H1 (cell line): ENCODE results near the gene MOCS1. TPM values are rescaled to one million over a fixed set of nuclear protein-coding genes. Genes with fewer than 3 reads are reported as not detected.
A peak's percentile ranks its signal among the peaks of the same experiment; 100 is the strongest.

Source experiments
- CTCF ChIA-PET: fragments of 300-600 bp; sonication (Branson Sonifier 250); formaldehyde crosslinking; loops from one replicate; lab custom pipeline; 2021; ENCODE audit not compliant: partially characterized antibody; lab: Charles Lee
- POLR2A ChIA-PET: fragments of 300-600 bp; sonication (Branson Sonifier 250); formaldehyde crosslinking; loops from one replicate; lab custom pipeline; 2021; ENCODE audit warnings: inconsistent platforms; ENCODE audit not compliant: partially characterized antibody; lab: Charles Lee
- DNase-seq, 2 experiments: peaks; one replicate each; pipeline versions ENCODE4 v3.0.0 to v3.0.0-alpha.2; 2010 to 2022; ENCODE audit warnings: low spot score in 2 of 2, low read depth in 1 of 2, mixed read lengths in 1 of 2
- FAIRE-seq: peaks from 2 replicates; lab custom pipeline; 2011; peaks lifted over from hg19 to GRCh38; lab: Jason Lieb, UNC
- H2AFZ ChIP-seq: 2 replicates; pipeline ENCODE4 v1.8.1; 2012; ENCODE audit warnings: low read length, inconsistent platforms
- H2AK5ac ChIP-seq: 2 replicates; pipeline ENCODE4 v1.6.1; 2013; ENCODE audit warnings: low read depth, low read length
- H2BK120ac ChIP-seq: replicated peaks from 2 replicates; pipeline ENCODE3; 2013; ENCODE audit warnings: low read depth, low read length, inconsistent platforms
- H2BK12ac ChIP-seq: 2 replicates; pipeline ENCODE4 v1.6.1; 2013; ENCODE audit warnings: low read depth, low read length
- H2BK15ac ChIP-seq: 2 replicates; pipeline ENCODE4 v1.6.1; 2013; ENCODE audit warnings: low read length
- H2BK20ac ChIP-seq: 2 replicates; pipeline ENCODE4 v1.6.1; 2013; ENCODE audit warnings: low read length
- H2BK5ac ChIP-seq: 2 replicates; pipeline ENCODE4 v1.6.1; 2013; ENCODE audit warnings: low read depth, low read length
- H3K14ac ChIP-seq: 2 replicates; pipeline ENCODE4 v1.6.1; 2013; ENCODE audit warnings: inconsistent platforms; ENCODE audit not compliant: insufficient read length
- H3K18ac ChIP-seq: 2 replicates; pipeline ENCODE4 v1.6.1; 2013; ENCODE audit warnings: low read length; ENCODE audit errors: extremely low read depth
- H3K23ac ChIP-seq: 2 replicates; pipeline ENCODE4 v1.6.1; 2013; ENCODE audit warnings: inconsistent platforms; ENCODE audit not compliant: insufficient read length
- H3K23me2 ChIP-seq: 2 replicates; pipeline ENCODE4 v1.6.1; 2013; ENCODE audit warnings: low read depth, low read length
- H3K27ac ChIP-seq: 2 replicates; pipeline ENCODE4 v1.6.1; 2011; ENCODE audit warnings: low read depth, low read length, inconsistent platforms
- H3K27me3 ChIP-seq, 4 experiments: replicated peaks in 1 of 4; 1 replicate in 1 of 4; 2 replicates in 3 of 4; pipeline versions ENCODE4 v1.6.1 to v1.8.1; 2011 to 2013; ENCODE audit warnings: low read length in 3 of 4, mild to moderate bottlenecking in 3 of 4, inconsistent platforms in 2 of 4, mixed read lengths in 2 of 4, moderate library complexity in 1 of 4; ENCODE audit not compliant: control insufficient read depth in 3 of 4, insufficient read depth in 3 of 4; ENCODE audit errors: extremely low read depth in 1 of 4
- H3K36me3 ChIP-seq, 4 experiments: 2 replicates each; pipeline versions ENCODE4 v1.6.1 to v1.8.1; 2011 to 2013; ENCODE audit warnings: mild to moderate bottlenecking in 4 of 4, low read length in 3 of 4, moderate library complexity in 2 of 4, control low read depth in 1 of 4, inconsistent platforms in 1 of 4; ENCODE audit not compliant: insufficient read depth in 4 of 4, control insufficient read depth in 2 of 4
- H3K4ac ChIP-seq: replicated peaks from 2 replicates; pipeline ENCODE3; 2013; ENCODE audit warnings: low read length, low read depth, mixed read lengths, inconsistent platforms; ENCODE audit not compliant: insufficient read length
- H3K4me1 ChIP-seq, 4 experiments: replicated peaks in 1 of 4; 1 replicate in 1 of 4; 2 replicates in 3 of 4; pipeline versions ENCODE4 v1.6.1 to v1.8.1; 2011 to 2013; ENCODE audit warnings: low read length in 3 of 4, inconsistent platforms in 2 of 4, mixed read lengths in 1 of 4; ENCODE audit not compliant: insufficient read depth in 4 of 4, control insufficient read depth in 3 of 4
- H3K4me2 ChIP-seq, 2 experiments: 2 replicates each; pipeline versions ENCODE4 v1.6.1 to v1.8.1; 2011 to 2013; ENCODE audit warnings: low read depth in 2 of 2, low read length in 2 of 2, control low read depth in 1 of 2, inconsistent platforms in 1 of 2, mild to moderate bottlenecking in 1 of 2; ENCODE audit not compliant: insufficient read depth in 1 of 2
- H3K4me3 ChIP-seq, 4 experiments: fragments of 200-600, 300-600 bp in 1 of 4; sonication (generic), shearing (Covaris generic), sonication (Bioruptor Twin) in 1 of 4; 2 replicates each; pipeline versions ENCODE4 v1.5.1 to v1.8.1; 2011 to 2016; ENCODE audit warnings: low read length in 4 of 4, low read depth in 3 of 4, control low read depth in 2 of 4, inconsistent platforms in 2 of 4, mild to moderate bottlenecking in 2 of 4, mixed read lengths in 1 of 4, moderate library complexity in 1 of 4; ENCODE audit not compliant: insufficient read depth in 2 of 4; ENCODE audit errors: extremely low read depth in 1 of 4
- H3K56ac ChIP-seq: replicated peaks from 2 replicates; pipeline ENCODE3; 2013; ENCODE audit warnings: low read depth, mild to moderate bottlenecking, mixed read lengths, low read length, inconsistent platforms; ENCODE audit not compliant: insufficient read length
- H3K79me1 ChIP-seq: 2 replicates; pipeline ENCODE4 v1.6.1; 2013; ENCODE audit warnings: low read depth, low read length, control low read depth
- H3K79me2 ChIP-seq, 2 experiments: 2 replicates each; pipeline versions ENCODE4 v1.6.1 to v1.8.1; 2012 to 2013; ENCODE audit warnings: low read length in 2 of 2, mild to moderate bottlenecking in 2 of 2, inconsistent platforms in 1 of 2; ENCODE audit not compliant: insufficient read depth in 2 of 2, control insufficient read depth in 1 of 2
- H3K9ac ChIP-seq, 4 experiments: replicated peaks in 1 of 4; 1 replicate in 1 of 4; 2 replicates in 3 of 4; pipeline versions ENCODE4 v1.6.1 to v1.8.1; 2011 to 2013; ENCODE audit warnings: low read depth in 3 of 4, low read length in 3 of 4, control low read depth in 2 of 4, mild to moderate bottlenecking in 2 of 4, moderate library complexity in 2 of 4, inconsistent platforms in 1 of 4; ENCODE audit errors: extremely low read depth in 1 of 4
- H3K9me3 ChIP-seq, 2 experiments: 2 replicates each; pipeline versions ENCODE4 v1.6.1 to v1.8.1; 2012 to 2013; ENCODE audit warnings: mild to moderate bottlenecking in 2 of 2, moderate library complexity in 2 of 2, control low read depth in 1 of 2, inconsistent platforms in 1 of 2, low read depth in 1 of 2, low read length in 1 of 2, mixed read lengths in 1 of 2; ENCODE audit not compliant: insufficient read depth in 2 of 2
- H4K20me1 ChIP-seq, 2 experiments: replicated peaks in 1 of 2; 2 replicates each; pipeline versions ENCODE3 to v1.8.1; 2011 to 2013; ENCODE audit warnings: inconsistent platforms in 2 of 2, low read length in 2 of 2, mild to moderate bottlenecking in 1 of 2; ENCODE audit not compliant: insufficient read depth in 2 of 2, control insufficient read depth in 1 of 2
- H4K5ac ChIP-seq: 2 replicates; pipeline ENCODE4 v1.6.1; 2013; ENCODE audit warnings: low read length, low read depth, mixed read lengths, inconsistent platforms; ENCODE audit not compliant: insufficient read length
- H4K8ac ChIP-seq: 2 replicates; pipeline ENCODE4 v1.8.0; 2013; ENCODE audit warnings: mild to moderate bottlenecking, moderate library complexity, low read length, inconsistent platforms; ENCODE audit not compliant: insufficient read depth; ENCODE audit errors: extremely low read depth
- H4K91ac ChIP-seq: replicated peaks from 2 replicates; pipeline ENCODE3; 2013; ENCODE audit warnings: low read length, mixed read lengths, inconsistent platforms; ENCODE audit not compliant: insufficient read length
- CBX8 ChIP-seq: fragments of 300-800, 300-1000 bp; sonication (generic); IDR thresholded peaks from 2 replicates; pipeline ENCODE4 v1.7.1; 2016; ENCODE audit warnings: low read depth, low read length, borderline replicate concordance
- EP300 ChIP-seq, 2 experiments: IDR thresholded peaks; 1 replicate in 1 of 2; 2 replicates in 1 of 2; pipeline ENCODE4 v1.6.1; 2011 to 2012; ENCODE audit warnings: low read depth in 2 of 2, low read length in 2 of 2, mild to moderate bottlenecking in 2 of 2, borderline replicate concordance in 1 of 2, inconsistent platforms in 1 of 2, moderate library complexity in 1 of 2
- KDM5A ChIP-seq: fragments of 200-600 bp; IDR thresholded peaks from 2 replicates; pipeline ENCODE4 v1.7.1; 2012; ENCODE audit warnings: mild to moderate bottlenecking, low read length, inconsistent platforms, mixed read lengths
- MAFK ChIP-seq: IDR thresholded peaks from 2 replicates; pipeline ENCODE4 v1.6.1; 2012; ENCODE audit warnings: low read depth, mild to moderate bottlenecking, improper control_type of control experiment, low read length
- RXRA ChIP-seq: IDR thresholded peaks from 2 replicates; pipeline ENCODE4 v1.6.1; 2011; ENCODE audit warnings: low read depth, mild to moderate bottlenecking, low read length, moderate library complexity; ENCODE audit not compliant: insufficient read depth
- SIRT6 ChIP-seq: IDR thresholded peaks from one replicate; pipeline ENCODE4 v1.7.1; 2012; ENCODE audit warnings: low read length, inconsistent platforms
- SUZ12 ChIP-seq: fragments of 200-600 bp; sonication (generic); IDR thresholded peaks from 2 replicates; pipeline ENCODE4 v1.6.1; 2012; ENCODE audit warnings: mild to moderate bottlenecking, inconsistent platforms, low read length, moderate library complexity, mixed read lengths
- TEAD4 ChIP-seq: IDR thresholded peaks from 2 replicates; pipeline ENCODE4 v1.6.1; 2012; ENCODE audit warnings: low read depth, low read length, inconsistent platforms, mixed read lengths
- ZNF274 ChIP-seq: IDR thresholded peaks from 2 replicates; pipeline ENCODE4 v1.7.0; 2012; ENCODE audit warnings: low read length, borderline replicate concordance; ENCODE audit errors: extremely low read depth
- WGBS, 2 experiments: shearing (Covaris generic) in 1 of 2; methylation state at CpG; one replicate each; pipeline versions ENCODE4 v1.1.6 to v1.1.7; 2013 to 2015; ENCODE audit warnings: low lambda C conversion rate in 2 of 2, mixed read lengths in 2 of 2, inconsistent platforms in 1 of 2, low coverage in 1 of 2, missing lambda C conversion rate in 1 of 2; ENCODE audit not compliant: insufficient replicate concordance in 2 of 2, insufficient coverage in 1 of 2, insufficient read length in 1 of 2; ENCODE audit errors: extremely low coverage in 1 of 2, missing lambda C conversion rate in 1 of 2; 5-methylcytosine and 5-hydroxymethylcytosine counted together
- polyA plus RNA-seq, 7 experiments: library from polyadenylated mRNA; depleted of rRNA in 3 of 7; stranded (reverse) in 5 of 7; unstranded in 2 of 7; fragments of >200 nt in 5 of 7; fragments of 200-250 nt in 2 of 7; gene quantifications; 1 replicate in 5 of 7; 2 replicates in 1 of 7; 4 replicates in 1 of 7; pipeline versions ENCODE4 v1.2.1 to v1.2.3, GENCODE V29; 2011 to 2013; ENCODE audit warnings: missing spikeins in 2 of 7, mixed read lengths in 2 of 7
- total RNA-seq: library from RNA; stranded (reverse); fragmentation: NEBNext Ultra II Directional; extraction: Animal tissue kit (Norgen Biotek cat#: 25700); gene quantifications from 2 replicates; pipeline ENCODE4 v1.2.1, GENCODE V29; 2021

The MOCS1 gene
- total and polyA plus RNA-seq, 2 of the 8 experiments (the other 6 are each of a cell fraction or from before 2014, with no cell fraction given): 13.4 to 19.7 TPM

DNA sequence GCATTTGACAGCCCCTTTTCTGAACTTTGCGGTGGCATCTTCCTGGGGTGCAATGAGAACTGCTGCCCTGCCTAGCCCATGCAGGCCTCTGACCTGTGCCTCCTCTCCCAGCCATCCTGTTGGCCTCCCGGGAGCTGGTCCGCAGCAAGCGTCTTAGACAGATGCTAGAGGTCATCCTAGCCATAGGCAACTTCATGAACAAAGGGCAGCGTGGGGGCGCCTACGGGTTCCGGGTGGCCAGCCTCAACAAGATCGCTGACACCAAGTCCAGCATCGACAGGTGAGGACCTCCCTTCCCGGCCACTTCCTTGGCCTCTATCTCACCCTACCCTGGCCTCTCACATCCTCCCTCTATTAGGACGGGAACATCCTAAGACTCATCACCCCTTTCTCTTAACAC is 37.6 kb downstream of the MOCS1 start:
- no peak overlapping the region; the same call in 1 of the 2 replicates for H2BK20ac ChIP-seq
- H3K23ac ChIP-seq: no peak overlapping the region
- no peak overlapping the region for H3K27ac ChIP-seq
- peak overlapping the region; percentile 78; the same call in 1 of the 2 replicates for H2BK15ac ChIP-seq
- ChIA-PET POLR2A (no interaction called here), CTCF (interaction anchor here (2.2 to 12.0 kb wide), 2 partner anchors 19 to 31 kb away, joined by 8 to 135 read pairs; no protein-coding TSS in a partner anchor)
- H4K91ac ChIP-seq: peak overlapping the region; percentile 5
- TF ChIP-seq SUZ12 (no peak), SIRT6 (no peak), RXRA (no peak), CBX8 (no peak), TEAD4 (no peak), MAFK (no peak), KDM5A (no peak), EP300 (IDR thresholded peaks at IDR 0.05; ENCODE audit: borderline replicate concordance in 1 of 2, low read depth in 2 of 2, low read length in 2 of 2) (no peak), ZNF274 (no peak)
- no peak overlapping the region for H3K56ac ChIP-seq
- no peaks in the 10 kb centered on the region for H3K9me3 ChIP-seq
- no peak overlapping the region for H2AK5ac ChIP-seq
- H3K79me2 ChIP-seq: no peaks in the 10 kb centered on the region
- H3K4ac ChIP-seq: no peak overlapping the region
- H4K8ac ChIP-seq: no peak overlapping the region
- no peak overlapping the region for H3K4me2 ChIP-seq
- H3K79me1 ChIP-seq: no peaks in the 10 kb centered on the region
- no peak overlapping the region for H2AFZ ChIP-seq
- H3K4me3 ChIP-seq: no peak overlapping the region
- DNase-seq: no peak
- H2BK12ac ChIP-seq: no peak overlapping the region; the same call in 1 of the 2 replicates
- H3K27me3 ChIP-seq: 0 out of 7 replicates have a peak, but pooled peaks cover 0 to 2% (median 0%) of the 10 kb centered on the region in 4 experiments
- no peak overlapping the region for H2BK120ac ChIP-seq
- no peaks in the 10 kb centered on the region for H3K36me3 ChIP-seq
- no peak overlapping the region for H4K5ac ChIP-seq
- no peak overlapping the region for H2BK5ac ChIP-seq
- 93% methylated on average over 12 of the region's 12 CpGs; no CpG with 5 or more reads in 1 of the 2 experiments for WGBS, 2 experiments
- H3K18ac ChIP-seq: 0 out of 2 replicates have a peak overlapping the region, but pooled peaks have one; percentile 62
- peaks cover 0 to 12% (median 7%) of the 10 kb centered on the region in 4 experiments; a peak in 3 of 7 replicates for H3K4me1 ChIP-seq
- no peaks in the 10 kb centered on the region for H4K20me1 ChIP-seq
- no peak overlapping the region for H3K14ac ChIP-seq
- H3K9ac ChIP-seq: no peak overlapping the region
- FAIRE-seq: no peak
- no peaks in the 10 kb centered on the region for H3K23me2 ChIP-seq
